ENCODE data around the gene PLA2G3. TPM values are rescaled to one million over a fixed set of nuclear protein-coding genes. Genes with fewer than 3 reads are reported as not detected.

Gene PLA2G3
- total RNA-seq, 1 experiment from 2014 or later: not detected

GRCh38 chr22:31170971-31171370, 30.7 kb upstream of the PLA2G3 start:
- CTCF ChIA-PET: no interaction called here

GRCh38 chr22:31162015-31162765, 21.9 kb upstream of the PLA2G3 start:
- DNase-seq (ENCODE audit: low read depth, low spot score): no peak
- ChIA-PET RAD21 (ENCODE audit: low non-redundant PET in 1 of 2, low total read pairs in 2 of 2, uncharacterized antibody in 2 of 2, unreplicated experiment in 2 of 2) (no interaction called here), POLR2A (no interaction called here), CTCF (interaction anchor here (0.9 to 1.1 kb wide), 2 partner anchors 12 to 15 kb away, joined by 3 read pairs; no protein-coding TSS in a partner anchor)
- no peak for ATAC-seq
- H3K9ac ChIP-seq (ENCODE audit: low read length): no peak overlapping the region
- no peak overlapping the region for H3K4me3 ChIP-seq (replicated peaks in 1 of 2; ENCODE audit: low read depth in 1 of 2, low read length in 2 of 2)
- H3K9me2 ChIP-seq (ENCODE audit: insufficient read depth): no peaks in the 10 kb centered on the region
- intact Hi-C loops (cut with micrococcal nuclease): no loop called here
- peaks cover 8 to 14% of the 10 kb centered on the region in 2 experiments; a peak in 3 of 4 replicates for H3K4me1 ChIP-seq (ENCODE audit: control insufficient read depth in 1 of 2, insufficient read depth in 2 of 2, low read length in 2 of 2)
- BruUV-seq (replicated peaks): no TSS peak
- H2AFZ ChIP-seq (ENCODE audit: low read depth, low read length, poor library complexity, severe bottlenecking): no peak overlapping the region
- no peak for TF ChIP-seq MAX (IDR thresholded peaks at IDR 0.05)
- TF ChIP-seq, protein P1, sequence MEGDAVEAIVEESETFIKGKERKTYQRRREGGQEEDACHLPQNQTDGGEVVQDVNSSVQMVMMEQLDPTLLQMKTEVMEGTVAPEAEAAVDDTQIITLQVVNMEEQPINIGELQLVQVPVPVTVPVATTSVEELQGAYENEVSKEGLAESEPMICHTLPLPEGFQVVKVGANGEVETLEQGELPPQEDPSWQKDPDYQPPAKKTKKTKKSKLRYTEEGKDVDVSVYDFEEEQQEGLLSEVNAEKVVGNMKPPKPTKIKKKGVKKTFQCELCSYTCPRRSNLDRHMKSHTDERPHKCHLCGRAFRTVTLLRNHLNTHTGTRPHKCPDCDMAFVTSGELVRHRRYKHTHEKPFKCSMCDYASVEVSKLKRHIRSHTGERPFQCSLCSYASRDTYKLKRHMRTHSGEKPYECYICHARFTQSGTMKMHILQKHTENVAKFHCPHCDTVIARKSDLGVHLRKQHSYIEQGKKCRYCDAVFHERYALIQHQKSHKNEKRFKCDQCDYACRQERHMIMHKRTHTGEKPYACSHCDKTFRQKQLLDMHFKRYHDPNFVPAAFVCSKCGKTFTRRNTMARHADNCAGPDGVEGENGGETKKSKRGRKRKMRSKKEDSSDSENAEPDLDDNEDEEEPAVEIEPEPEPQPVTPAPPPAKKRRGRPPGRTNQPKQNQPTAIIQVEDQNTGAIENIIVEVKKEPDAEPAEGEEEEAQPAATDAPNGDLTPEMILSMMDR (IDR thresholded peaks at IDR 0.05 in 2 of 3, conservative IDR thresholded peaks at IDR 0.05 in 1 of 3; ENCODE audit: borderline replicate concordance in 1 of 3, insufficient read depth in 1 of 3, low read depth in 2 of 3, low read length in 2 of 3): peak in 1 of 3 experiments; percentile 21; a peak in 1 of 6 replicates
- H3K9me3 ChIP-seq (ENCODE audit: control insufficient read depth in 1 of 2, insufficient read depth in 1 of 2, low read depth in 1 of 2, low read length in 2 of 2): no peaks in the 10 kb centered on the region
- H3K27me3 ChIP-seq (ENCODE audit: insufficient read depth, low read length): no peaks in the 10 kb centered on the region
- peaks cover 0 to 2% of the 10 kb centered on the region in 2 experiments; a peak in 1 of 4 replicates for H3K36me3 ChIP-seq (ENCODE audit: control insufficient read depth in 1 of 2, insufficient read depth in 2 of 2, low read length in 2 of 2)
- H3K79me2 ChIP-seq (ENCODE audit: insufficient read depth, low read length): peaks cover 24% of the 10 kb centered on the region
- no peak overlapping the region for H3K27ac ChIP-seq (ENCODE audit: low read depth, low read length)
- H4K20me1 ChIP-seq (ENCODE audit: insufficient read depth): no peaks in the 10 kb centered on the region
- H3K4me2 ChIP-seq (ENCODE audit: low read length): no peak overlapping the region

More at GRCh38 chr22:31170971-31171370, 30.7 kb upstream of the PLA2G3 start:
- no peak overlapping the region for H3K4me3 ChIP-seq (replicated peaks in 1 of 2; ENCODE audit: low read depth in 1 of 2, low read length in 2 of 2)
- BruUV-seq (replicated peaks): no TSS peak
- H3K27ac ChIP-seq (ENCODE audit: low read depth, low read length): no peak overlapping the region
- ChIA-PET POLR2A (no interaction called here), RAD21 (ENCODE audit: low non-redundant PET in 1 of 2, low total read pairs in 2 of 2, uncharacterized antibody in 2 of 2, unreplicated experiment in 2 of 2) (no interaction called here)
- intact Hi-C loops (cut with micrococcal nuclease): no loop called here
- no peaks in the 10 kb centered on the region for H3K9me2 ChIP-seq (ENCODE audit: insufficient read depth)
- peaks cover 0 to 3% of the 10 kb centered on the region in 2 experiments; a peak in 1 of 4 replicates for H3K36me3 ChIP-seq (ENCODE audit: control insufficient read depth in 1 of 2, insufficient read depth in 2 of 2, low read length in 2 of 2)
- DNase-seq (ENCODE audit: low read depth, low spot score) (no peak), ATAC-seq (no peak)
- H3K79me2 ChIP-seq (ENCODE audit: insufficient read depth, low read length): peaks cover 58% of the 10 kb centered on the region
- H2AFZ ChIP-seq (ENCODE audit: low read depth, low read length, poor library complexity, severe bottlenecking): no peak overlapping the region
- no peaks in the 10 kb centered on the region for H3K27me3 ChIP-seq (ENCODE audit: insufficient read depth, low read length)
- no peak overlapping the region for H3K9ac ChIP-seq (ENCODE audit: low read length)
- no peaks in the 10 kb centered on the region for H4K20me1 ChIP-seq (ENCODE audit: insufficient read depth)
- peaks cover 3 to 26% of the 10 kb centered on the region in 2 experiments; a peak in 3 of 4 replicates for H3K4me1 ChIP-seq (ENCODE audit: control insufficient read depth in 1 of 2, insufficient read depth in 2 of 2, low read length in 2 of 2)
- no peak for TF ChIP-seq EZH2 (IDR thresholded peaks at IDR 0.05)
- no peak for TF ChIP-seq POLR2AphosphoS5 (IDR thresholded peaks at IDR 0.05; ENCODE audit: low read depth, low read length)
- no peak for TF ChIP-seq SP1 (IDR thresholded peaks at IDR 0.05; ENCODE audit: low read depth)
- no peak for TF ChIP-seq FOSL1 (IDR thresholded peaks at IDR 0.05; ENCODE audit: low read depth)
- TF ChIP-seq ATF3 (IDR thresholded peaks at IDR 0.05): no peak
- no peak for TF ChIP-seq SRF (IDR thresholded peaks at IDR 0.05; ENCODE audit: low read depth)
- no peaks in the 10 kb centered on the region for H3K9me3 ChIP-seq (ENCODE audit: control insufficient read depth in 1 of 2, insufficient read depth in 1 of 2, low read depth in 1 of 2, low read length in 2 of 2)
- no peak overlapping the region for H3K4me2 ChIP-seq (ENCODE audit: low read length)

Data from HCT116 (cell line).